Body of pancreas (tissue), 4 donors: Measurements from ENCODE around the gene RARB. TPM values are rescaled to one million over a fixed set of nuclear protein-coding genes. Genes with fewer than 3 reads are reported as not detected.

Source experiments
- ATAC-seq: fragments of 150-250 bp; one replicate; pipeline ENCODE4 v1.9.1; 2016
- DNase-seq, 4 donors: peaks; one replicate each; pipeline ENCODE4 v3.0.0-alpha.2; 2019
- H3K27ac ChIP-seq, 4 donors: fragments of 200-600 bp; sonication (generic); 1 replicate in 3 of 4; 2 replicates in 1 of 4; pipeline versions ENCODE4 v1.5.1 to v1.6.1; 2016 to 2019; ENCODE audit warnings: mild to moderate bottlenecking in 1 of 4, mixed read lengths in 1 of 4, moderate library complexity in 1 of 4
- H3K27me3 ChIP-seq, 2 donors: fragments of 200-600 bp; sonication (generic); one replicate each; pipeline ENCODE4 v1.6.0; 2016; ENCODE audit warnings: mild to moderate bottlenecking in 1 of 2
- H3K36me3 ChIP-seq, 2 donors: fragments of 200-600 bp; sonication (generic); replicated peaks in 1 of 2; 2 replicates each; pipeline ENCODE4 v1.5.1; 2016; ENCODE audit warnings: low read depth in 2 of 2; ENCODE audit not compliant: insufficient read depth in 1 of 2
- H3K4me1 ChIP-seq: fragments of 200-600 bp; sonication (generic); one replicate; pipeline ENCODE4 v1.6.0; 2016
- H3K4me3 ChIP-seq, 2 donors: fragments of 200-600 bp; sonication (generic); 1 replicate in 1 of 2; 2 replicates in 1 of 2; pipeline ENCODE4 v1.5.1; 2016 to 2019
- H3K9me3 ChIP-seq, 3 donors: fragments of 200-600 bp; sonication (generic); 1 replicate in 2 of 3; 2 replicates in 1 of 3; pipeline ENCODE4 v1.5.1; 2016
- CTCF ChIP-seq, 7 experiments: fragments of 450-650 bp in 4 of 7; fragments of 200-600 bp in 3 of 7; sonication (generic) in 3 of 7; IDR thresholded peaks; one replicate each; pipeline ENCODE4 v1.5.1; 2016 to 2019; ENCODE audit warnings: antibody characterized with exemption in 7 of 7
- POLR2A ChIP-seq, 3 donors: fragments of 450-650 bp; IDR thresholded peaks; one replicate each; pipeline ENCODE4 v1.6.1; 2016; ENCODE audit warnings: antibody characterized with exemption in 3 of 3, mild to moderate bottlenecking in 2 of 3
- WGBS, 2 donors: methylation state at CpG; one replicate each; pipeline ENCODE4 v1.1.5; 2017; 5-methylcytosine and 5-hydroxymethylcytosine counted together
- intact Hi-C: fragments of 100-400 bp; cut with DNase I; formaldehyde crosslinking; loops from one replicate; pipeline ENCODE4 v1.15.1; 2023
- total RNA-seq, 2 donors: library from RNA; depleted of rRNA; stranded (reverse); fragments of >200 nt; gene quantifications; one replicate each; pipeline ENCODE4 v1.1.0, GENCODE V29; 2016

Gene RARB
- total RNA-seq, 2 donors from 2014 or later = 1.8 to 3.0 TPM

- peak overlapping the region in 2 of 4 donors; percentile 10 to 38 for H3K27ac ChIP-seq
- no peak overlapping the region for H3K4me3 ChIP-seq
- no peak for TF ChIP-seq CTCF (IDR thresholded peaks at IDR 0.05)
- TF ChIP-seq POLR2A (IDR thresholded peaks at IDR 0.05) = no peak
- ATAC-seq (no peak), DNase-seq (no peak)
- intact Hi-C loops = no loop called here
- no peaks in the 10 kb centered on the region for H3K27me3 ChIP-seq
- H3K9me3 ChIP-seq = no peaks in the 10 kb centered on the region
- WGBS, 2 donors = 55 to 57% methylated on average over 2 of the region's 2 CpGs
- H3K36me3 ChIP-seq = no peaks in the 10 kb centered on the region
- H3K4me1 ChIP-seq = peaks cover 6% of the 10 kb centered on the region
Observed at GRCh38 chr3:25469558-25469957, 41.5 kb downstream of the RARB start.

- DNase-seq = no peak
- H3K27ac ChIP-seq = no peak overlapping the region
- no peak for ATAC-seq
- H3K27me3 ChIP-seq = no peaks in the 10 kb centered on the region
- no peaks in the 10 kb centered on the region for H3K36me3 ChIP-seq
- H3K4me1 ChIP-seq = peaks cover 6% of the 10 kb centered on the region
- intact Hi-C loops = no loop called here
- no peak for TF ChIP-seq POLR2A (IDR thresholded peaks at IDR 0.05)
- TF ChIP-seq CTCF (IDR thresholded peaks at IDR 0.05) = no peak
- WGBS, 2 donors = 46 to 58% methylated on average over 9 of the region's 9 CpGs
- H3K4me3 ChIP-seq = no peak overlapping the region
- no peaks in the 10 kb centered on the region for H3K9me3 ChIP-seq
Observed at GRCh38 chr3:25471081-25471768, 43.2 kb downstream of the RARB start.

GRCh38 chr3:25472153-25472552 is 44.1 kb downstream of the RARB start:
- Histone ChIP-seq H3K27me3 (no peaks in the 10 kb centered on the region), H3K36me3 (no peaks in the 10 kb centered on the region), H3K4me1 (peaks cover 6% of the 10 kb centered on the region), H3K9me3 (no peaks in the 10 kb centered on the region), H3K27ac (no peak overlapping the region), H3K4me3 (no peak overlapping the region)
- ATAC-seq = no peak
- TF ChIP-seq POLR2A (IDR thresholded peaks at IDR 0.05) = no peak
- no peak for TF ChIP-seq CTCF (IDR thresholded peaks at IDR 0.05)
- intact Hi-C loops = no loop called here
- DNase-seq = no peak
- WGBS, 2 donors = 83 to 90% methylated on average over 5 of the region's 5 CpGs

GRCh38 chr3:25472731-25473130 is 44.7 kb downstream of the RARB start:
- TF ChIP-seq CTCF (IDR thresholded peaks at IDR 0.05) (no peak), POLR2A (IDR thresholded peaks at IDR 0.05) (no peak)
- H3K27ac ChIP-seq = no peak overlapping the region
- H3K36me3 ChIP-seq = no peaks in the 10 kb centered on the region
- no peak for ATAC-seq
- no peaks in the 10 kb centered on the region for H3K27me3 ChIP-seq
- DNase-seq = no peak
- H3K4me3 ChIP-seq = no peak overlapping the region
- no peaks in the 10 kb centered on the region for H3K9me3 ChIP-seq
- 81 to 89% methylated on average over 3 of the region's 3 CpGs for WGBS, 2 donors
- intact Hi-C loops = no loop called here
- peaks cover 6% of the 10 kb centered on the region for H3K4me1 ChIP-seq

GRCh38 chr3:25473246-25473645 is 45.2 kb downstream of the RARB start:
- Histone ChIP-seq H3K27me3 (no peaks in the 10 kb centered on the region), H3K36me3 (no peaks in the 10 kb centered on the region), H3K4me1 (peaks cover 6% of the 10 kb centered on the region), H3K27ac (no peak overlapping the region), H3K9me3 (no peaks in the 10 kb centered on the region), H3K4me3 (no peak overlapping the region)
- intact Hi-C loops = no loop called here
- WGBS, 2 donors = 55 to 64% methylated on average over 2 of the region's 2 CpGs
- DNase-seq = no peak
- no peak for ATAC-seq
- TF ChIP-seq POLR2A (IDR thresholded peaks at IDR 0.05) (no peak), CTCF (IDR thresholded peaks at IDR 0.05) (no peak)
